Measurements from ENCODE around the gene ZNF169. TPM values are rescaled to one million over a fixed set of nuclear protein-coding genes. Genes with fewer than 3 reads are reported as not detected.
"Not testable (repeated sequence)": the region's sequence is repeated elsewhere in the genome, so short reads cannot be mapped to it uniquely, and the experiment has no call there.

The ZNF169 gene
- total RNA-seq, 2 experiments from 2014 or later, result 5.3 to 7.2 TPM

DNA sequence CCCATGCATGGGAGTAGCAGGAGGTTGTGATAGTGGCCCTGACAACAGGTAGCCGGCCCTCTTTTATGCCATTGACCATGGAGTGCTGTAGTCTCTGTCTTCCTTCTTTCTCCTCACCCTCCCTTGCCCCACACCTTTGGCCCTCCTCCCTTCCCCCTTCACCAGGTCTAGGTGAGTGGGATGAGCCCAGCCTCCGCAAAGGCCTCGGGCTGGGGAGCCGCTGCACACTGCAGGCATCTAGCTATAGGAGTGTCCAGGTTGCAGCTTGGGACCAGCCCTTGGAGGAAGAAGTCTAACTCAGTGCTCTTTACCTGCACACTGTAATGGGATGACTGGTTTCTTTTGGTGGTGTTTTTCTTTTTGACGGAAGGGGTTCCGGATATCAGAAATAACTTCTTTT lies 81.7 kb downstream of the ZNF169 start:
- CTCF ChIA-PET; H3K27ac Mint-ChIP-seq; H3K36me3 Mint-ChIP-seq (ENCODE audit: low read depth); POLR2A ChIA-PET; H3K4me3 Mint-ChIP-seq; H3K27me3 Mint-ChIP-seq; H3K9me3 Mint-ChIP-seq; DNase-seq; H3K4me1 Mint-ChIP-seq: not testable (repeated sequence)

DNA sequence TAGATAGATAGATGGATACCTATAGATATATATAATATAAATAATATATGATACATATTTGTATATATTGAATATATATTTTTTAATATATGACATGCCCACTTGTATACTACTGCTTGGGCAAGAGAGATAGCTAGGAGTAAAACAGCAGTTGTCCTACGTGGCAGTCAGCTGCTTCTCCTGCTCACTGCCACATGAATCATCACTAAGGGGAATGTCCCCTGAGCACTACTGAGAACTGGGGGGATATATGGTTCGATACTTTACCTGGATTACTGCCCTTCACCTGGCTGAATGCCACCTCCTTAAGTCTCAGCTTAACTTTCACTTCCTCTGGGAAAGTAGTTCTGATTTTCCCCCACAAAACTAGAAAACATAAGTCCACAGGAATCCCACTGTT lies 82.6 kb downstream of the ZNF169 start:
- H3K4me3 Mint-ChIP-seq; POLR2A ChIA-PET; DNase-seq; H3K27me3 Mint-ChIP-seq; CTCF ChIA-PET; H3K9me3 Mint-ChIP-seq; H3K4me1 Mint-ChIP-seq; H3K27ac Mint-ChIP-seq; H3K36me3 Mint-ChIP-seq (ENCODE audit: low read depth): not testable (repeated sequence)

DNA sequence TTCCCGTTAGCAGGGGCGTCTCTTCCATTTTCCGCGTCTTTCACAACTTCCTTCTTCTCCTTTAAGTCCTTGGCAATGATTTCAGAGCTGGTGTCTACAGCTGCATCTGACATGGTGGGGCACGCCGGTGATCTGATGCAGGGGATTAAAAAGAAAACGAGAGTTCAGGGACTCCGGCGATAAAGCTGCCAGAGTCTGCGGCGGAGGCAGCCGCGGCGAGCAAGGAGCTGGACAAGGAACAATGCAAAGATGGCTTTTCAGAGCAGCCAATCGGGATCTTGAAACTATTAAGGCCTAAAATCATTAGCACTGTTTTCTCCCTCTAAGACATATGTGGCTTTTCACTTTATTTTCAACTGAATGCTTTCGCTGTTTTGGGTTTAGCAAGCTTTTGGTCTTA lies 88.4 kb downstream of the ZNF169 start:
- H3K27ac Mint-ChIP-seq; H3K36me3 Mint-ChIP-seq (ENCODE audit: low read depth); H3K27me3 Mint-ChIP-seq; H3K4me3 Mint-ChIP-seq; POLR2A ChIA-PET; H3K9me3 Mint-ChIP-seq; DNase-seq; H3K4me1 Mint-ChIP-seq; CTCF ChIA-PET: not testable (repeated sequence)

GRCh38 chr9:94348754-94349153 lies 89.7 kb downstream of the ZNF169 start:
- H3K27me3 Mint-ChIP-seq; H3K36me3 Mint-ChIP-seq (ENCODE audit: low read depth); H3K9me3 Mint-ChIP-seq; DNase-seq; CTCF ChIA-PET; H3K27ac Mint-ChIP-seq; POLR2A ChIA-PET; H3K4me3 Mint-ChIP-seq; H3K4me1 Mint-ChIP-seq: not testable (repeated sequence)

Other genes with a start within 250 kb of the ZNF169 start
- gene PTPDC1, start 174.8 kb upstream of the ZNF169 start, total RNA-seq, result 1 to 10 TPM; 3.9 TPM
- gene NUTM2F, start 69.3 kb downstream of the ZNF169 start, total RNA-seq, result not detected

Data from activated CD4-positive, alpha-beta memory T cell treated with anti-CD3 and anti-CD28 coated beads, Interleukin-2, amount 10 ng/mL, durations not matched to agents 7 days and 5 days (primary cell).